ENCODE results near the gene ADCY2. TPM values are rescaled to one million over a fixed set of nuclear protein-coding genes. Genes with fewer than 3 reads are reported as not detected.

Gene ADCY2
- total RNA-seq, 1 experiment from 2014 or later = 0.21 TPM

GRCh38 chr5:7473668-7474215, 77.8 kb downstream of the ADCY2 start:
- H3K36me3 ChIP-seq = no peaks in the 10 kb centered on the region
- no peak for DNase-seq (ENCODE audit: low read depth in 1 of 2, low spot score in 2 of 2)
- H3K27ac ChIP-seq = no peak overlapping the region
- no peaks in the 10 kb centered on the region; the same call in 1 of the 2 replicates for H3K9me3 ChIP-seq (replicated peaks)
- no peaks in the 10 kb centered on the region for H3K27me3 ChIP-seq (replicated peaks)
- no peaks in the 10 kb centered on the region for H3K4me1 ChIP-seq (replicated peaks)
- no peak overlapping the region for H3K4me3 ChIP-seq

DNA sequence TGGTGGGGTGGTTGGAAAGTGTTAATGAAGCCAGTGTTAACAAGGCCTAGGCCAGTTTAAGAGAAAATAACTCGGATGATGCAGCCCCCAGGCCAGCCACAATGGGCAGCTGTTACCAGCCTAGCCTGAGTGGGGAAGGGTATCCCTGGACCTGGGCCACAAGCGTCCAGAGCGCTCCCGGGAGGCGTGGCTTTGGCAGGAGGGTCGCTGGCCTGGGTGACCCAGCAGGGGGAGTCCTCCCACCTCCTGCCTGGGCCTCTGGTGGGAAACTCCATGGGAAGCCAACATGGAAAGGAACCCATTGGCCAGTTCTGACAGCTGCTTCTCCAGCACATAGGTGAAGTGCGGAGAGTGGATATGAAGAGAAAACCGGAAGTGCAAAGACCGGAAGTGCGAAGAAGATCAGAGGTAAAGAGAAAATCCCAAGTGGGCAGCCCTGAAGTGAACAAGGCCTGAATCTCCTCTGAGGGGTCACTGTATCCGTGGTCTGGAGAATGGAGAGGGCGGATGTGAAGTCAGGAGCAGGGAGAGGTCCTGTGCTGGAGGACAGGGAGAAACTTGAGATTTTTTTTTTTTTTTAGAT, 79.0 kb downstream of the ADCY2 start:
- H3K27ac ChIP-seq = no peak overlapping the region
- no peak overlapping the region for H3K4me3 ChIP-seq
- no peaks in the 10 kb centered on the region for H3K27me3 ChIP-seq (replicated peaks)
- H3K9me3 ChIP-seq (replicated peaks) = no peaks in the 10 kb centered on the region; the same call in 1 of the 2 replicates
- H3K36me3 ChIP-seq = no peaks in the 10 kb centered on the region
- DNase-seq (ENCODE audit: low read depth in 1 of 2, low spot score in 2 of 2) = no peak
- no peaks in the 10 kb centered on the region for H3K4me1 ChIP-seq (replicated peaks)

GRCh38 chr5:7478459-7478858, 82.5 kb downstream of the ADCY2 start:
- Histone ChIP-seq H3K9me3 (replicated peaks) (no peaks in the 10 kb centered on the region), H3K27ac (no peak overlapping the region), H3K27me3 (replicated peaks) (no peaks in the 10 kb centered on the region), H3K4me3 (no peak overlapping the region), H3K4me1 (replicated peaks) (no peaks in the 10 kb centered on the region), H3K36me3 (no peaks in the 10 kb centered on the region)
- DNase-seq (ENCODE audit: low read depth in 1 of 2, low spot score in 2 of 2) = no peak

GRCh38 chr5:7488734-7489133, 92.8 kb downstream of the ADCY2 start:
- Histone ChIP-seq H3K36me3 (no peaks in the 10 kb centered on the region), H3K4me1 (replicated peaks) (no peaks in the 10 kb centered on the region), H3K27ac (no peak overlapping the region), H3K27me3 (replicated peaks) (no peaks in the 10 kb centered on the region; the same call in 1 of the 2 replicates), H3K9me3 (replicated peaks) (no peaks in the 10 kb centered on the region), H3K4me3 (no peak overlapping the region)
- no peak for DNase-seq (ENCODE audit: low read depth in 1 of 2, low spot score in 2 of 2)

DNA sequence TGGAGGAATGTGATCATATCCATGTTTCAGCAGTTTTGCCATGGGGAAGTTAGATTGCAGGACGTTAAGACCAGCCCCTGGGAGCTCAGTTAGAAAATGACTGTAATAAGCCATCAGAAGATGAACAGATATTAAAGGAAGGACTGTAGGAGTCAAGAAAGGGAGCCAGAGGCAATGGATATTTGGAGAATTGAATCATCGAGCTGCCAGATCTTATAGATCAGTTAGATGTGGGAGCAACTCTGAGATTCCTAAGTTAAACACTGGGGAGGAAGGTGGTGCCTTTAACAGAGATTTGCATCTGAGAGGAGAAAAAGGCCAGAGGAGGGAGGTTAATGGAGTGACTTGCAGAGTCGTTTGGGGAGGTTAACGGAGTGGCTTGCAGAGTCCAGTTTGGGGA, 96.4 kb downstream of the ADCY2 start:
- H3K27me3 ChIP-seq (replicated peaks) = no peaks in the 10 kb centered on the region
- H3K36me3 ChIP-seq = no peaks in the 10 kb centered on the region
- H3K4me1 ChIP-seq (replicated peaks) = no peaks in the 10 kb centered on the region
- no peaks in the 10 kb centered on the region for H3K9me3 ChIP-seq (replicated peaks)
- no peak for DNase-seq (ENCODE audit: low read depth in 1 of 2, low spot score in 2 of 2)
- no peak overlapping the region for H3K4me3 ChIP-seq
- no peak overlapping the region for H3K27ac ChIP-seq

- Histone ChIP-seq H3K4me3 (no peak overlapping the region), H3K27ac (no peak overlapping the region), H3K36me3 (no peaks in the 10 kb centered on the region), H3K27me3 (replicated peaks) (no peaks in the 10 kb centered on the region), H3K9me3 (replicated peaks) (no peaks in the 10 kb centered on the region), H3K4me1 (replicated peaks) (no peaks in the 10 kb centered on the region)
- no peak for DNase-seq (ENCODE audit: low read depth in 1 of 2, low spot score in 2 of 2)
Measured at GRCh38 chr5:7493081-7493480, 97.1 kb downstream of the ADCY2 start.

- Histone ChIP-seq H3K9me3 (replicated peaks) (no peaks in the 10 kb centered on the region), H3K27me3 (replicated peaks) (no peaks in the 10 kb centered on the region), H3K4me1 (replicated peaks) (no peaks in the 10 kb centered on the region), H3K36me3 (no peaks in the 10 kb centered on the region), H3K4me3 (no peak overlapping the region), H3K27ac (no peak overlapping the region)
- DNase-seq (ENCODE audit: low read depth in 1 of 2, low spot score in 2 of 2) = no peak
Measured at GRCh38 chr5:7493622-7494021, 97.7 kb downstream of the ADCY2 start.

DNA sequence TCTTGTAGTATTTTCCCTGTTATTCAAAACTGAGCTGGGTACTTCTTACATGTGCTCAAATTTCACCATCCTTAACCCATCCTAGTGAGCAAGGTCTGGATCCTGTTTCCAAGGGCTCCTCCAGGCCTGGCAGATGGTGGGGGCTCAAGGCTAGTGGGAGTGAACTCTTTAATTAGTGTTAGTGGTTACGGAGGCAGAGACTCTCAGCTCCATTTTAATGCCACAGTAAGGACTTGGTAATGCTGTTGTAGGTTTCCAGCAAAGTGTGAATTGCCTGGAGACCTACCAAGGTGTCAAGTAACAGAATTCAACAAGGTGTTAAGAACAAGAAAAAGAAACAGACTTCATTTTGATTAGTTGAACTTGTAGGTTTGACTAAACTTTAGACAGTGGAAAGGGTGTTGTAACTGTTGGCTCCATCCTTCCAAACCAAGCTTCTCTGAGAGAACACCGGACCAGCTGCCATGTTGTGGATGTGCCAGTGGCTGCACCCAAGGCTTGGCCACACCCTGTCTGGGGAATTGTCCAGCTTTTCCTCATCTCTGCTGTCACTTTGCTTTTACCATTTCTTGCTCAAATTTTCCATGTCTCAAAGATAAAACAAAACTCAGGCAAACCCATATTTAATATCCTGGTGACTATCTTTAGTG, 98.7 kb downstream of the ADCY2 start:
- no peak overlapping the region for H3K4me3 ChIP-seq
- H3K36me3 ChIP-seq = no peaks in the 10 kb centered on the region
- no peaks in the 10 kb centered on the region for H3K9me3 ChIP-seq (replicated peaks)
- H3K27me3 ChIP-seq (replicated peaks) = no peaks in the 10 kb centered on the region
- no peak overlapping the region for H3K27ac ChIP-seq
- no peak for DNase-seq (ENCODE audit: low read depth in 1 of 2, low spot score in 2 of 2)
- H3K4me1 ChIP-seq (replicated peaks) = no peaks in the 10 kb centered on the region

- H3K27me3 ChIP-seq (replicated peaks) = no peaks in the 10 kb centered on the region
- no peak for DNase-seq (ENCODE audit: low read depth in 1 of 2, low spot score in 2 of 2)
- no peak overlapping the region for H3K27ac ChIP-seq
- H3K36me3 ChIP-seq = no peaks in the 10 kb centered on the region
- H3K4me3 ChIP-seq = no peak overlapping the region
- no peaks in the 10 kb centered on the region for H3K9me3 ChIP-seq (replicated peaks)
- H3K4me1 ChIP-seq (replicated peaks) = no peaks in the 10 kb centered on the region
Measured at GRCh38 chr5:7495131-7495517, 99.2 kb downstream of the ADCY2 start.

- no peak for DNase-seq (ENCODE audit: low read depth in 1 of 2, low spot score in 2 of 2)
- no peaks in the 10 kb centered on the region for H3K36me3 ChIP-seq
Measured at GRCh38 chr5:7500256-7500655, 104.3 kb downstream of the ADCY2 start.

DNA sequence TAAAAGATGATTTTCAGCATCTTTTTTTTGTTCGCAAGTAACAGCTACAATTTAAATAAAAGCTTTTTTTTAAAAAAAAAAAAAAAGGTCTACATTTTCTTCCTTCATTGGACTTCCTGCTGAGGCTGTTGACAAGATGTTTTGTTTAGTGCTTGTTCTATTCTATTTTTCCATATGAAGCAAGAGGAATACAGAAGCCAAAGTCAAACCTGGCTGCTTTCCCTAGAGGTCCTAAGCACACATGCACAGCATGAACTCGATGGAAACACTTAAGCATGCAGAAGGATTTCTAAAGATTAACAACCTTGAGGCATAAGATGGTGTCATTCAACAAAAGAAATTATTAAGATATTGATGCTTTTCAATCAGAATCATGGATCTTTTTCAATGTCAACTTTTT, 105.1 kb downstream of the ADCY2 start:
- Histone ChIP-seq H3K9me3 (replicated peaks) (no peaks in the 10 kb centered on the region), H3K27ac (no peak overlapping the region), H3K4me3 (no peak overlapping the region), H3K4me1 (replicated peaks) (no peaks in the 10 kb centered on the region), H3K36me3 (no peaks in the 10 kb centered on the region), H3K27me3 (replicated peaks) (no peaks in the 10 kb centered on the region)
- no peak for DNase-seq (ENCODE audit: low read depth in 1 of 2, low spot score in 2 of 2)

More at GRCh38 chr5:7500256-7500655, 104.3 kb downstream of the ADCY2 start:
- Histone ChIP-seq H3K27me3 (replicated peaks) (no peaks in the 10 kb centered on the region), H3K27ac (no peak overlapping the region), H3K4me1 (replicated peaks) (no peaks in the 10 kb centered on the region), H3K4me3 (no peak overlapping the region), H3K9me3 (replicated peaks) (no peaks in the 10 kb centered on the region)

DNA sequence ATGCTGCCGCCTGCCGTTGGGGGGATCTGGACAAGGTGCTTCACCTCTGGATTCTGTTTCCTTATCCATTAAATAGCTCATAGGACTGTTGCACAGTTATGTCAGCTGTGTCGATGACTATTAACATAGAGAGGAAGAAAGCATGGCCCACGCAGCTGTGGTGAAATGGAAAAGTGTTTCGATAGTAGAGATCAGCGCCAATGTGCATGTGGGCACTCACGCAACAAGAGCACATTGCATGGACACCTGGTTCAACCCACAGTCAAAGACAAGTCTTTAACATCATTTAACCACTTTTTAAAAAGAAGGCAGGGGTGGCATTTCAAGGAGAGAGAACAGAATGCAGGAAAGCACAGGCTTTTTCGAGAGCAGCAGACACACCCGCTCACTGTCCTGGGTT, 107.6 kb downstream of the ADCY2 start:
- Histone ChIP-seq H3K36me3 (no peaks in the 10 kb centered on the region), H3K9me3 (replicated peaks) (no peaks in the 10 kb centered on the region), H3K27ac (no peak overlapping the region), H3K27me3 (replicated peaks) (no peaks in the 10 kb centered on the region), H3K4me1 (replicated peaks) (no peaks in the 10 kb centered on the region), H3K4me3 (no peak overlapping the region)
- DNase-seq (ENCODE audit: low read depth in 1 of 2, low spot score in 2 of 2) = no peak

DNA sequence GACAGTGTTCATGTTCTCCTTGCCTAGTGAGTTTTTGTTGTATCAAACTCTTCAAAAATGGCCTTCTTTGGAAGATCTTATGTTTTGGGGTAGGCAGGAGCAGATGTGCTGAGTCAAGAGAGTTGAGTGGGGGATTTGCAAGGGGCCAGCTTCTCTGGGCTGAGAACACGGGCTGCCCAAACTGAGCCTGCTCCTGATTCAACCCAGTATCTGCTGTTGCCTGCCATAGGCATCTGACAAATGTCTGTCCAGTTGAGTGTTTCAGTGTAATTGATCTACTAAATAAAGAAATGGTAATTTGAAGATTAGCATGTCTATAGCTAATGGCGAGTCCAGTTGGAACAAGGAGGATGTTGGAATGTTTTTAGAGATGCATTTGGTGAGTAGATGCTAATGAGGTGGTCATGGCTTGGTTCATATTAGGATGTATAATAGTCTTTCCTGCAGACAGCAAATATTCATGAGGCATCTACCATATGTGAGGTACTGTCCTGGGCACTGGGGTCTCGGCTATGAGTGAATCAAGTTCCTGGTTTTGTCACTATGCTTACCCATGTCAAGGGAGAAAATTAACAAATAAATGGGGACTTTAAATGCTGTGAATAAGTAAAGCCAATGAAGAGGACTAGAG, 119.5 kb downstream of the ADCY2 start:
- no peaks in the 10 kb centered on the region for H3K36me3 ChIP-seq
- no peak overlapping the region for H3K4me3 ChIP-seq

DNA sequence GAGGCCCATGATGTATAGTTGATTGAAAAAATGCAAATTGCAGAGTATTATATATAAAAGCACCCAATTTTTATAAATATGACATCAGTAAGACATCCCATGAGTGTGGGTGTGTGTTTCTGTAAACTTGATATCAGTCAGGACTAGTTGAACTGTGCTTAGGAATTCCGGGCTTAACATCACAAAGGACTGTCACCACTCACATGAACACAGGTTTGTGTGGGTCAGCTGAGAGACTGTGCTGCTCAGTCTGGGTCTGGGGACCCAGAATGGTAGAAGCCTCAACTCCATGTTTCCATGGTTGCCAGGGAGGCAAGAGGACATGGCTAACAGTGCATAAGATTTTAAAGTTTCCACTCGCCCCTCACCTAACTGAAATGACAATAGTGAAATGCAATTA, 120.3 kb downstream of the ADCY2 start:
- H3K4me1 ChIP-seq (replicated peaks) = no peaks in the 10 kb centered on the region
- no peak overlapping the region for H3K4me3 ChIP-seq
- no peaks in the 10 kb centered on the region for H3K9me3 ChIP-seq (replicated peaks)
- H3K36me3 ChIP-seq = no peaks in the 10 kb centered on the region
- H3K27me3 ChIP-seq (replicated peaks) = no peaks in the 10 kb centered on the region
- no peak for DNase-seq (ENCODE audit: low read depth in 1 of 2, low spot score in 2 of 2)
- H3K27ac ChIP-seq = no peak overlapping the region

More for the DNA sequence above, 119.5 kb downstream of the ADCY2 start:
- Histone ChIP-seq H3K27ac (no peak overlapping the region), H3K27me3 (replicated peaks) (no peaks in the 10 kb centered on the region), H3K9me3 (replicated peaks) (no peaks in the 10 kb centered on the region), H3K4me1 (replicated peaks) (no peaks in the 10 kb centered on the region)
- DNase-seq (ENCODE audit: low read depth in 1 of 2, low spot score in 2 of 2) = no peak

All from SJSA1 (cell line).